Measurements from ENCODE around the gene ARHGEF17. TPM values are rescaled to one million over a fixed set of nuclear protein-coding genes. Genes with fewer than 3 reads are reported as not detected.

The ARHGEF17 gene
- total and polyA plus RNA-seq, 8 donors = 5.0 to 66.5 (median 33.6) TPM

DNA sequence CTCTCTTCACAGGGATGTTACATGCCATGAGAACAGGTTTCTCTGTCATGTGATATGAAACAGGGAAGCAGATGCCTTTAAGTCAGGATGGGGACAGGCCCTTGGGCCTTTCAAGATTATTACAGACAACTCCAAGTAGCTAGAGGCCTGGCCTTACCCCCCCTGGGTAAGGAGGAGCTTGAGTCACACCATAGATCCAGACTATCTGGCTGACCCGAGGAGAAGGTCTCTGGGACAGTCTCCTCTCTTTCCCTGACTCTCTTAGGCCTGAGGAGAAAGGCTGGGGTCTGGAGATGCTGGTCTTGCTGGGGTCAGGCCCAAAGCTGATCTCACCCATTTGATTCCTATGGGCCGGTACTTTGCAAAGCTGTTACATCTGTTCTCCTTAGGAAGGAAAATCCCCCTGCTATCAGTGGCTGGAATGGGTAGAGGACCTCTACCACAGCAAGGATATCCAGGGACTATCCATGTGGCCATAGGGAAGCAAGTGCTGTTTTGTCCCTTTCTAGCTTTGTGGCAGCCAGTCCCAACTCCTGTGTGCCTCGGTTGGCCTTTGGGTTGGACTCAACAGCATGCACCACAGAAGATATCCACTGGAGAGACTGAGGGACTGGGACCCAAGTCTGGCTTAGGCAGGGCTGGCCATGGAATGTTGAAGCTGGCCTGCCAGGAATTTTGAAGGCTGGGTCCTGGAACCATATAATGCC, 93.3 kb downstream of the ARHGEF17 start:
- Histone ChIP-seq H3K9me3 (no peaks in the 10 kb centered on the region), H3K27ac (no peak overlapping the region), H3K36me3 (peaks cover 0 to 30% (median 20%) of the 10 kb centered on the region in 4 donors), H3K27me3 (no peaks in the 10 kb centered on the region), H3K4me3 (no peak overlapping the region), H3K4me1 (peaks cover 0 to 12% (median 0%) of the 10 kb centered on the region in 4 donors)
- intact Hi-C loops (cut with DNase I; ENCODE audit: low total_unique reads) = loop anchor here (5.0 kb wide), 1 partner anchor 256 kb away; no protein-coding TSS in a partner anchor
- WGBS, 5 donors = 74 to 90% (median 86%) methylated on average over 3 of the region's 3 CpGs
- no peak for TF ChIP-seq POLR2A (IDR thresholded peaks at IDR 0.05)
- peak in 1 of 2 donors; percentile 4 for DNase-seq

DNA sequence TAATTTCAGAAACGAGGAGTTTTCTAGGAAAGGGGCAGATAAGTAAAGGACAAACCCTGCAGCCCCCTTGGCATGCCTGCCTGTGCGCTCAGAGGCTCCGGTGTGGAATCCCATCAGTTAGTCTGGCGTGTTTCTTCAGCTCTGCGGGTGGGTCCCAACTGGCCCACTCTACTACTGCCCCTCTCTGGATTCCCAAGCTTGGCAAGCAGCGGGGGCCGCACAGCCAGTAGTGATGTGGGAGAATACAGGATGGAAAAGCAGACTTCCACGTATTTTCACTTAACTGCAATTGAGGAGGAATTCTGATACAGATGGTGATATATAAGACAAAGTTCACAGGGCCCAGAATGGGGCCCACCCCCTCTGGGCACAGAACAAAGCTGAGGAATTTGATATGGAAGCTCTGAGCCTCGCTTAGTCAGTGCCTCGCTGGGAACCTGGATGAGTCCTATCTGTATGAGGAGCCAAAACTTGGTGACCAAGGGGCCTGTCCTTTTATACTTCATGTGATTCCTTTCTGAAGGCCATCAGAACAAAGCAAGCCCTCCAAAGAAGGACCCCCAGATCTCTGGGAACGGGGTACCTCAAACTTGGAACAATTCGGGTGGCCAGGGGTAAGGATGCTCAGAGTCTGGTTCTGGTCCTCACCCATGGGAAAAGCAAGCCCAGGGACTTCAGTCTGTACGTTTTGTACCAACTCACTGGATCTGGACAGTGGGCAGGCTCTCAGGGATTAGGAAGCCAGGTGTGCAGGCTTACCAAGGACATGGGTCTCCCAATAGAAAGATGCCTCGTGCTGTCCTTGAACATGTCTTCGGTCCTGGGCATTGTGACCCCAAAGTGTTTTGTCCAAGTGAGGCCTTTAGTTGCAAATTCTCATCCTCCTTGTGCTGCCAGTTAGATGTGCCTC, 94.1 kb downstream of the ARHGEF17 start:
- Histone ChIP-seq H3K9me3 (no peaks in the 10 kb centered on the region), H3K4me1 (peaks cover 0 to 12% (median 0%) of the 10 kb centered on the region in 4 donors), H3K27ac (no peak overlapping the region), H3K4me3 (no peak overlapping the region), H3K36me3 (peaks cover 0 to 34% (median 28%) of the 10 kb centered on the region in 4 donors), H3K27me3 (no peaks in the 10 kb centered on the region)
- intact Hi-C loops (cut with DNase I; ENCODE audit: low total_unique reads) = loop anchor here (5.0 kb wide), 1 partner anchor 255 kb away; no protein-coding TSS in a partner anchor
- WGBS, 5 donors = 86 to 93% (median 88%) methylated on average over 15 of the region's 15 CpGs
- DNase-seq = peak in 1 of 2 donors; percentile 4
- TF ChIP-seq POLR2AphosphoS5 (IDR thresholded peaks at IDR 0.05) = no peak
- TF ChIP-seq POLR2A (IDR thresholded peaks at IDR 0.05) = no peak
- TF ChIP-seq, protein P1, sequence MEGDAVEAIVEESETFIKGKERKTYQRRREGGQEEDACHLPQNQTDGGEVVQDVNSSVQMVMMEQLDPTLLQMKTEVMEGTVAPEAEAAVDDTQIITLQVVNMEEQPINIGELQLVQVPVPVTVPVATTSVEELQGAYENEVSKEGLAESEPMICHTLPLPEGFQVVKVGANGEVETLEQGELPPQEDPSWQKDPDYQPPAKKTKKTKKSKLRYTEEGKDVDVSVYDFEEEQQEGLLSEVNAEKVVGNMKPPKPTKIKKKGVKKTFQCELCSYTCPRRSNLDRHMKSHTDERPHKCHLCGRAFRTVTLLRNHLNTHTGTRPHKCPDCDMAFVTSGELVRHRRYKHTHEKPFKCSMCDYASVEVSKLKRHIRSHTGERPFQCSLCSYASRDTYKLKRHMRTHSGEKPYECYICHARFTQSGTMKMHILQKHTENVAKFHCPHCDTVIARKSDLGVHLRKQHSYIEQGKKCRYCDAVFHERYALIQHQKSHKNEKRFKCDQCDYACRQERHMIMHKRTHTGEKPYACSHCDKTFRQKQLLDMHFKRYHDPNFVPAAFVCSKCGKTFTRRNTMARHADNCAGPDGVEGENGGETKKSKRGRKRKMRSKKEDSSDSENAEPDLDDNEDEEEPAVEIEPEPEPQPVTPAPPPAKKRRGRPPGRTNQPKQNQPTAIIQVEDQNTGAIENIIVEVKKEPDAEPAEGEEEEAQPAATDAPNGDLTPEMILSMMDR (IDR thresholded peaks at IDR 0.05) = no peak
- TF ChIP-seq EP300 (IDR thresholded peaks at IDR 0.05) = no peak

DNA sequence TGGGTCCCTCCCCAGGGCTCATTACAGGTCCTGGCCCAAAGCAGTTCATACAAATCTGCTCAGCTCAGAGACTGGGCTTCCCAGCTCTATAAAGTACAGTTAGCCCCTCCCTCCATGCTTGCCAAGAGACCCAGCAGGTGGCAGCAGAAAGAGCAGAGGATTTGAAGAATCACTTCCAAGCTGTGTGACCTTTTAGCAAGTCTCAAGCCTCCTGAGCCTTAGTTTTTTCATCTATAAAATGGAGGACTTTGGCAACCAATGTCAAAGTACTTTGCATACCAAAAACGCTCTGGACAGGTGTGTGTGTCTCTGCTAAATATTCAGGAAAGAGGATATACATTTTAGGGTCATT, 94.7 kb downstream of the ARHGEF17 start:
- Histone ChIP-seq H3K27ac (no peak overlapping the region), H3K4me1 (peaks cover 0 to 12% (median 0%) of the 10 kb centered on the region in 4 donors), H3K9me3 (no peaks in the 10 kb centered on the region), H3K4me3 (no peak overlapping the region), H3K36me3 (peaks cover 0 to 37% (median 35%) of the 10 kb centered on the region in 4 donors), H3K27me3 (no peaks in the 10 kb centered on the region)
- TF ChIP-seq POLR2AphosphoS5 (IDR thresholded peaks at IDR 0.05) = no peak
- TF ChIP-seq, protein P1 (IDR thresholded peaks at IDR 0.05) = no peak
- no peak for TF ChIP-seq EP300 (IDR thresholded peaks at IDR 0.05)
- no peak for TF ChIP-seq POLR2A (IDR thresholded peaks at IDR 0.05)
- DNase-seq = peak in 1 of 2 donors; percentile 28
- intact Hi-C loops (cut with DNase I; ENCODE audit: low total_unique reads) = loop anchor here (5.0 kb wide), 1 partner anchor 254 kb away; no protein-coding TSS in a partner anchor
- WGBS, 5 donors = 72 to 91% (median 84%) methylated on average over 1 of the region's 1 CpG

DNA sequence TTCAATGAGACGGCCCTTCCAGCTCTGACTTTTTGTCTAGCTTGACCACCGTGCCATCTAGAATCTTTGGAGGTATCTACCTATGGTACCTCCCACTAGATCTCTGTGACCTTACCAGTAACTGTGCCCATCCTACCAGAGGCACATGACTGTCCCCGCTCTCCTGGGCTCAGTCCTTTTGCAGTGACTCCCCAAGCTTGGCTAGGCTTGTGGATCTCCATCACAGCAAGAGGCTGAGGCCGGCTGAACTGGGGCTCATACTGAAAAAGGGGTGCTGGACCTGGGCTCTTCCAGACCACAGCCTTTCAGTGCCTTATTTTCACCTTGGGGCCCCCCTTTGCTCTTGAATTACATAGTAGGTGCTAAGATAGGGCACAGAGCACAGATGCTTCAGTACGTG, 95.5 kb downstream of the ARHGEF17 start:
- no peaks in the 10 kb centered on the region for H3K9me3 ChIP-seq
- H3K4me3 ChIP-seq = no peak overlapping the region
- intact Hi-C loops (cut with DNase I; ENCODE audit: low total_unique reads) = loop anchor here (5.0 kb wide), 1 partner anchor 254 kb away; no protein-coding TSS in a partner anchor
- H3K27ac ChIP-seq = no peak overlapping the region
- no peaks in the 10 kb centered on the region for H3K27me3 ChIP-seq
- no peak for DNase-seq
- TF ChIP-seq POLR2AphosphoS5 (IDR thresholded peaks at IDR 0.05) (no peak), POLR2A (IDR thresholded peaks at IDR 0.05) (no peak), EP300 (IDR thresholded peaks at IDR 0.05) (no peak)
- TF ChIP-seq, protein P1 (IDR thresholded peaks at IDR 0.05) = no peak
- 92 to 98% (median 95%) methylated on average over 5 of the region's 5 CpGs for WGBS, 5 donors
- peaks cover 0 to 45% (median 42%) of the 10 kb centered on the region in 4 donors for H3K36me3 ChIP-seq
- peaks cover 0 to 12% (median 0%) of the 10 kb centered on the region in 4 donors for H3K4me1 ChIP-seq

Data from stomach (tissue), 9 donors.